GM06990 (cell line): Measurements from ENCODE around the gene CTNNA2.

Source experiments
- DNase-seq: peaks from one replicate; pipeline ENCODE4 v3.0.0-alpha.2; 2011; ENCODE audit not compliant: insufficient read length; ENCODE audit errors: extremely low read depth
- H3K27me3 ChIP-seq: replicated peaks from 2 replicates; pipeline ENCODE4 v1.6.0; 2011; ENCODE audit warnings: low read length; ENCODE audit not compliant: control insufficient read depth, insufficient read depth
- H3K36me3 ChIP-seq: 2 replicates; pipeline ENCODE4 v1.5.1; 2011; ENCODE audit warnings: low read length; ENCODE audit not compliant: control insufficient read depth, insufficient read depth
- H3K4me3 ChIP-seq: replicated peaks from 2 replicates; pipeline ENCODE4 v1.5.1; 2011; ENCODE audit warnings: low read depth, mild to moderate bottlenecking, control low read depth, low read length
- TF ChIP-seq, protein P1 (sequence below): IDR thresholded peaks from 2 replicates; pipeline ENCODE4 v1.5.1; 2011; ENCODE audit warnings: low read length, control low read depth, mild to moderate bottlenecking, inconsistent platforms; ENCODE audit not compliant: insufficient read depth, poor library complexity, severe bottlenecking

The CTNNA2 gene

GRCh38 chr2:79844011-79844410 lies 331.2 kb downstream of the CTNNA2 start:
- no peak overlapping the region for H3K4me3 ChIP-seq
- DNase-seq = no peak
- no peaks in the 10 kb centered on the region for H3K36me3 ChIP-seq
- TF ChIP-seq, protein P1, sequence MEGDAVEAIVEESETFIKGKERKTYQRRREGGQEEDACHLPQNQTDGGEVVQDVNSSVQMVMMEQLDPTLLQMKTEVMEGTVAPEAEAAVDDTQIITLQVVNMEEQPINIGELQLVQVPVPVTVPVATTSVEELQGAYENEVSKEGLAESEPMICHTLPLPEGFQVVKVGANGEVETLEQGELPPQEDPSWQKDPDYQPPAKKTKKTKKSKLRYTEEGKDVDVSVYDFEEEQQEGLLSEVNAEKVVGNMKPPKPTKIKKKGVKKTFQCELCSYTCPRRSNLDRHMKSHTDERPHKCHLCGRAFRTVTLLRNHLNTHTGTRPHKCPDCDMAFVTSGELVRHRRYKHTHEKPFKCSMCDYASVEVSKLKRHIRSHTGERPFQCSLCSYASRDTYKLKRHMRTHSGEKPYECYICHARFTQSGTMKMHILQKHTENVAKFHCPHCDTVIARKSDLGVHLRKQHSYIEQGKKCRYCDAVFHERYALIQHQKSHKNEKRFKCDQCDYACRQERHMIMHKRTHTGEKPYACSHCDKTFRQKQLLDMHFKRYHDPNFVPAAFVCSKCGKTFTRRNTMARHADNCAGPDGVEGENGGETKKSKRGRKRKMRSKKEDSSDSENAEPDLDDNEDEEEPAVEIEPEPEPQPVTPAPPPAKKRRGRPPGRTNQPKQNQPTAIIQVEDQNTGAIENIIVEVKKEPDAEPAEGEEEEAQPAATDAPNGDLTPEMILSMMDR = no peak
- no peaks in the 10 kb centered on the region for H3K27me3 ChIP-seq

- H3K27me3 ChIP-seq = no peaks in the 10 kb centered on the region
- DNase-seq = no peak
- TF ChIP-seq, protein P1 = no peak
- H3K4me3 ChIP-seq = no peak overlapping the region
- H3K36me3 ChIP-seq = no peaks in the 10 kb centered on the region
Measured at GRCh38 chr2:79846878-79847277, 334.0 kb downstream of the CTNNA2 start.

GRCh38 chr2:79849241-79849640 lies 336.4 kb downstream of the CTNNA2 start:
- no peak for DNase-seq
- TF ChIP-seq, protein P1 = no peak
- no peaks in the 10 kb centered on the region for H3K27me3 ChIP-seq
- H3K4me3 ChIP-seq = no peak overlapping the region
- H3K36me3 ChIP-seq = no peaks in the 10 kb centered on the region

DNA sequence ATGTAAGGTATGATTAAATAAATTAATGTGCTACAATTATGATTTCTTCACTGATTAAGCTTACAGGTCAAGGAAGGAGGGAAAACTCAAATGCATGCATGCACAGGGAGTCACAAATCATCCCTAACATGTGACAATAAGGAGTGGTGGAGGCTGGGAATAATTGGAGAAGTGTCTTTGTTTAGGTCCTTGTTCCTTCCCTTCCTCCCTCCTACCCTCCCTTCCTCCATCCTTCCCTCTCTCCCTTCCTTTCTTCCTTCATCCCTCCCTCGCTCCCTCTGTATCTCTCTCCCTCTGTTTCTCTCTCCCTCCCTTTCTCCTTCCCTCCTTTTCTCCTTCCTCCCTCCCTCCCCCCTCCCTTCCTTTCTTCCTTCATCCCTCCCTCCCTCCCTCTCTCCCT lies 337.1 kb downstream of the CTNNA2 start:
- TF ChIP-seq, protein P1 = no peak
- Histone ChIP-seq H3K27me3 (no peaks in the 10 kb centered on the region), H3K36me3 (no peaks in the 10 kb centered on the region), H3K4me3 (no peak overlapping the region)
- DNase-seq = no peak

- no peak overlapping the region for H3K4me3 ChIP-seq
- no peak for DNase-seq
- TF ChIP-seq, protein P1 = no peak
Measured at GRCh38 chr2:79850912-79851311, 338.1 kb downstream of the CTNNA2 start.

More at GRCh38 chr2:79850912-79851311, 338.1 kb downstream of the CTNNA2 start:
- Histone ChIP-seq H3K27me3 (no peaks in the 10 kb centered on the region), H3K36me3 (no peaks in the 10 kb centered on the region)
